Upper lobe of left lung (tissue), 6 donors: ENCODE data around the gene TMEM14A. TPM values are rescaled to one million over a fixed set of nuclear protein-coding genes. Genes with fewer than 3 reads are reported as not detected.

Experiments
- ATAC-seq, 2 donors: fragments of 200-7000 bp; cut with Tn5 transposase; one replicate each; pipeline ENCODE4 v1.9.1; 2022; ENCODE audit warnings: mild to moderate bottlenecking in 2 of 2, moderate library complexity in 2 of 2; ENCODE audit not compliant: low FRiP score in 2 of 2
- DNase-seq, 2 donors: peaks; one replicate each; pipeline ENCODE4 v3.0.0-alpha.2; 2019 to 2020
- H3K27ac ChIP-seq, 4 donors: fragments of 200-600 bp; sonication (generic); one replicate each; pipeline ENCODE4 v1.5.1; 2016 to 2019
- H3K27me3 ChIP-seq, 4 donors: fragments of 200-600 bp; sonication (generic); one replicate each; pipeline ENCODE4 v1.5.1; 2017 to 2019
- H3K36me3 ChIP-seq, 4 donors: fragments of 200-600 bp; sonication (generic); one replicate each; pipeline ENCODE4 v1.5.1; 2016 to 2019
- H3K4me1 ChIP-seq, 4 donors: fragments of 200-600 bp; sonication (generic); one replicate each; pipeline ENCODE4 v1.5.1; 2018 to 2019
- H3K4me3 ChIP-seq, 4 donors: fragments of 200-600 bp; sonication (generic); one replicate each; pipeline ENCODE4 v1.5.1; 2017 to 2019; ENCODE audit warnings: mild to moderate bottlenecking in 2 of 4, moderate library complexity in 1 of 4
- H3K9me3 ChIP-seq, 4 donors: fragments of 200-600 bp; sonication (generic); one replicate each; pipeline ENCODE4 v1.5.1; 2018 to 2019
- CTCF ChIP-seq, 6 experiments: fragments of 450-650 bp in 4 of 6; fragments of 200-600 bp in 2 of 6; sonication (generic) in 2 of 6; IDR thresholded peaks; one replicate each; pipeline ENCODE4 v1.5.1; 2016 to 2019; ENCODE audit warnings: antibody characterized with exemption in 6 of 6
- EP300 ChIP-seq, 4 donors: sonication (generic); formaldehyde crosslinking; IDR thresholded peaks; one replicate each; pipeline ENCODE4 v1.5.1; 2017; ENCODE audit warnings: antibody characterized with exemption in 4 of 4, control low read depth in 2 of 4
- POLR2A ChIP-seq, 4 donors: fragments of 450-650 bp; IDR thresholded peaks; one replicate each; pipeline ENCODE4 v1.5.1; 2016 to 2017; ENCODE audit warnings: antibody characterized with exemption in 4 of 4, mild to moderate bottlenecking in 2 of 4
- POLR2AphosphoS5 ChIP-seq, 2 donors: sonication (generic); formaldehyde crosslinking; IDR thresholded peaks; one replicate each; pipeline ENCODE4 v1.5.1; 2017; ENCODE audit warnings: antibody characterized with exemption in 2 of 2
- WGBS, 2 donors: methylation state at CpG; one replicate each; pipeline ENCODE4 v1.1.5; 2017 to 2018; 5-methylcytosine and 5-hydroxymethylcytosine counted together
- total RNA-seq, 6 donors: library from RNA; depleted of rRNA in 4 of 6; stranded (reverse); fragments of >200 nt in 4 of 6; gene quantifications; one replicate each; pipeline versions ENCODE4 v1.1.0 to v1.2.1, GENCODE V29; 2016 to 2021
- donor health status: DM: no; HTN: no; CAD: no; lungs with moderate emphysema.
- donor health status: DM: no; HTN: yes; CAD: no; lungs with severe emphysema.

TMEM14A gene
- total RNA-seq, 6 donors from 2014 or later: 8.7 to 25.3 (median 14.3) TPM; not detected in 1

GRCh38 chr6:52725535-52726192, 54.8 kb downstream of the TMEM14A start:
- no peaks in the 10 kb centered on the region for H3K27me3 ChIP-seq
- H3K9me3 ChIP-seq: no peaks in the 10 kb centered on the region
- DNase-seq: peak in 1 of 2 donors; percentile 30
- H3K27ac ChIP-seq: peak overlapping the region in 2 of 4 donors; percentile 32 to 57
- no peaks in the 10 kb centered on the region for H3K36me3 ChIP-seq
- peak in 1 of 2 donors; percentile 38 for ATAC-seq
- WGBS, 2 donors: 74 to 78% methylated on average over 2 of the region's 2 CpGs
- no peak overlapping the region for H3K4me3 ChIP-seq
- TF ChIP-seq POLR2AphosphoS5 (IDR thresholded peaks at IDR 0.05): no peak
- TF ChIP-seq POLR2A (IDR thresholded peaks at IDR 0.05): no peak
- TF ChIP-seq CTCF (IDR thresholded peaks at IDR 0.05): no peak
- no peak for TF ChIP-seq EP300 (IDR thresholded peaks at IDR 0.05)
- H3K4me1 ChIP-seq: peaks cover 0 to 13% (median 0%) of the 10 kb centered on the region in 4 donors

- no peak for TF ChIP-seq CTCF (IDR thresholded peaks at IDR 0.05)
- no peak for TF ChIP-seq POLR2A (IDR thresholded peaks at IDR 0.05)
- TF ChIP-seq POLR2AphosphoS5 (IDR thresholded peaks at IDR 0.05): no peak
- TF ChIP-seq EP300 (IDR thresholded peaks at IDR 0.05): no peak
- H3K4me1 ChIP-seq: peaks cover 0 to 13% (median 0%) of the 10 kb centered on the region in 4 donors
- no peak overlapping the region for H3K27ac ChIP-seq
- no peaks in the 10 kb centered on the region for H3K27me3 ChIP-seq
- H3K36me3 ChIP-seq: no peaks in the 10 kb centered on the region
- no peak overlapping the region for H3K4me3 ChIP-seq
- 83 to 84% methylated on average over 2 of the region's 2 CpGs for WGBS, 2 donors
- no peak for DNase-seq
- no peaks in the 10 kb centered on the region for H3K9me3 ChIP-seq
- no peak for ATAC-seq
Observed at GRCh38 chr6:52726193-52726542, 55.3 kb downstream of the TMEM14A start.

- Histone ChIP-seq H3K4me3 (no peak overlapping the region), H3K36me3 (no peaks in the 10 kb centered on the region), H3K9me3 (no peaks in the 10 kb centered on the region), H3K27me3 (no peaks in the 10 kb centered on the region), H3K4me1 (peaks cover 0 to 13% (median 0%) of the 10 kb centered on the region in 4 donors), H3K27ac (no peak overlapping the region)
- DNase-seq: no peak
- no peak for ATAC-seq
- 88 to 89% methylated on average over 15 of the region's 15 CpGs for WGBS, 2 donors
- TF ChIP-seq POLR2AphosphoS5 (IDR thresholded peaks at IDR 0.05): no peak
- no peak for TF ChIP-seq CTCF (IDR thresholded peaks at IDR 0.05)
- no peak for TF ChIP-seq POLR2A (IDR thresholded peaks at IDR 0.05)
- TF ChIP-seq EP300 (IDR thresholded peaks at IDR 0.05): no peak
Observed at GRCh38 chr6:52726741-52727535, 56.0 kb downstream of the TMEM14A start.

- no peak for TF ChIP-seq EP300 (IDR thresholded peaks at IDR 0.05)
- no peak for TF ChIP-seq POLR2AphosphoS5 (IDR thresholded peaks at IDR 0.05)
- ATAC-seq (no peak), DNase-seq (no peak)
- 90 to 93% methylated on average over 2 of the region's 2 CpGs for WGBS, 2 donors
- no peaks in the 10 kb centered on the region for H3K9me3 ChIP-seq
- no peak overlapping the region for H3K4me3 ChIP-seq
- no peaks in the 10 kb centered on the region for H3K36me3 ChIP-seq
- H3K27ac ChIP-seq: no peak overlapping the region
- no peaks in the 10 kb centered on the region for H3K27me3 ChIP-seq
- H3K4me1 ChIP-seq: peaks cover 0 to 13% (median 0%) of the 10 kb centered on the region in 4 donors
Observed at GRCh38 chr6:52727908-52728307, 57.0 kb downstream of the TMEM14A start.

DNA sequence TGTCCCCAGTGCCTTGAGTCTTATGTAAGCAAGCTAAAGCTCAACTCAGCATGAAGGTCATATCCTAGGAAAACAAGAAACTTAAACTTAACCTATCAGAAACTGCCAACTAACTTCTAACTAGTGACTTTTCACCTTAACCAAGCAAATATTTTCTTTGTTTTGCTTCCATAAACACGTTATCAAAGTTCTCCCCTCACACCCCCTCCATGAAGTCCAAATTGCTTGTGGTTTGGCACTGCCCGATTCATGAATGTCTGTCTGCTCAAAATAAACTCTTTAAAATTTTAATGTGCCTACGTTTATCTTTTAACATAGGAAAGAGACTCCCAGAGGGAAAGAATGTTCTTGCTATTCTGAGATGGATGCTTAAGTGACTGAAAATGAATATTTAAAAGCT, 57.5 kb downstream of the TMEM14A start:
- H3K4me3 ChIP-seq: no peak overlapping the region
- H3K27ac ChIP-seq: no peak overlapping the region
- peaks cover 0 to 13% (median 0%) of the 10 kb centered on the region in 4 donors for H3K4me1 ChIP-seq
- H3K36me3 ChIP-seq: no peaks in the 10 kb centered on the region
- WGBS, 2 donors: 33 to 61% methylated on average over 3 of the region's 3 CpGs
- no peaks in the 10 kb centered on the region for H3K9me3 ChIP-seq
- no peaks in the 10 kb centered on the region for H3K27me3 ChIP-seq
- DNase-seq (no peak), ATAC-seq (no peak)
- TF ChIP-seq CTCF (IDR thresholded peaks at IDR 0.05): no peak
- TF ChIP-seq EP300 (IDR thresholded peaks at IDR 0.05): no peak
